ENCODE measurements around the gene POLR1E.
"Not testable (repeated sequence)": the region's sequence is repeated elsewhere in the genome, so short reads cannot be mapped to it uniquely, and the experiment has no call there.

Gene POLR1E

GRCh38 chr9:37511016-37512010 lies 25.6 kb downstream of the POLR1E start:
- Histone ChIP-seq H4K12ac (ENCODE audit: low read depth, low read length) (no peak overlapping the region), H2BK5ac (ENCODE audit: low read depth, low read length, poor library complexity) (no peak overlapping the region), H3K79me1 (ENCODE audit: low read length) (no peaks in the 10 kb centered on the region), H2BK120ac (ENCODE audit: insufficient read depth, low read length, poor library complexity) (no peak overlapping the region), H3K23ac (ENCODE audit: low read length) (no peak overlapping the region), H3K4me2 (ENCODE audit: low read length) (no peak overlapping the region), H3K27me3 (ENCODE audit: insufficient read depth, low read length) (no peaks in the 10 kb centered on the region), H3K9me3 (ENCODE audit: insufficient read depth, low read depth, low read length) (no peaks in the 10 kb centered on the region), H2AFZ (ENCODE audit: insufficient read depth, low read length, poor library complexity) (no peak overlapping the region), H3K79me2 (ENCODE audit: control insufficient read depth, insufficient read depth, low read length, poor library complexity) (no peaks in the 10 kb centered on the region), H4K91ac (ENCODE audit: low read depth, low read length) (no peak overlapping the region), H2AK5ac (ENCODE audit: low read length) (no peak overlapping the region), H3K4me1 (ENCODE audit: control insufficient read depth in 1 of 2, insufficient read depth in 2 of 2, low read length in 2 of 2) (no peaks in the 10 kb centered on the region), H3K9ac (ENCODE audit: low read length) (no peak overlapping the region), H3K14ac (ENCODE audit: low read length) (no peak overlapping the region), H3K18ac (ENCODE audit: low read length) (no peak overlapping the region), H3K27ac (ENCODE audit: low read depth, low read length) (no peak overlapping the region), H3K4me3 (ENCODE audit: low read depth, low read length) (no peak overlapping the region), H2BK12ac (ENCODE audit: low read length) (no peak overlapping the region), H4K8ac (ENCODE audit: low read depth, low read length) (no peak overlapping the region), H3K4ac (ENCODE audit: low read depth, low read length) (no peak overlapping the region), H3K36me3 (ENCODE audit: control insufficient read depth in 1 of 2, insufficient read depth in 2 of 2, low read length in 2 of 2) (peaks cover 29 to 44% of the 10 kb centered on the region in 2 experiments)
- DNase-seq: no peak
- WGBS (ENCODE audit: extremely low coverage, insufficient coverage, insufficient read length): no CpG with 5 or more reads among the region's 15 CpGs

DNA sequence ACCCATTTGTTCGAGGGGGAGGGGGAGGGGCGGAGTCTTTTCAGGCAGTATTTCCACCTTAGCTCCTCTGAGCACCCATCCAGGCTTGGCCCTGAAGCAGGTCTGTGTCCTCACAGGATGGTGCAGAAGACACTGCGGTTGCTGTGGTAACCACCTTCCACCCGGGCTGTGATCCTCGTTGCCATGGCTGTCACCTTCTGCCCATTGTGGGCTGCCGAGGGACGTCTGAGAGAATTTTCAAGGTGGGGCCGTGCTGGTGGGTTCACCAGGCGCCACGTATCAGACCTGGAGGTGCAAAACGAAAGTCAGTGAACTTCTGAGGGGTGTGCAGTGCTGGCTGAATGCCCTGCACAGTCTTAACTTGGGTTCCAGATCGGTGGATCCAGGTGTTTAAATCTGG lies 26.7 kb downstream of the POLR1E start:
- no peak overlapping the region for H3K18ac ChIP-seq (ENCODE audit: low read length)
- H3K4me1 ChIP-seq (ENCODE audit: control insufficient read depth in 1 of 2, insufficient read depth in 2 of 2, low read length in 2 of 2): no peaks in the 10 kb centered on the region
- H4K8ac ChIP-seq (ENCODE audit: low read depth, low read length): no peak overlapping the region
- no peak overlapping the region for H3K9ac ChIP-seq (ENCODE audit: low read length)
- H2AK5ac ChIP-seq (ENCODE audit: low read length): no peak overlapping the region
- H2AFZ ChIP-seq (ENCODE audit: insufficient read depth, low read length, poor library complexity): no peak overlapping the region
- H2BK12ac ChIP-seq (ENCODE audit: low read length): no peak overlapping the region
- no peak overlapping the region for H4K91ac ChIP-seq (ENCODE audit: low read depth, low read length)
- no peaks in the 10 kb centered on the region for H3K79me2 ChIP-seq (ENCODE audit: control insufficient read depth, insufficient read depth, low read length, poor library complexity)
- peaks cover 29 to 43% of the 10 kb centered on the region in 2 experiments for H3K36me3 ChIP-seq (ENCODE audit: control insufficient read depth in 1 of 2, insufficient read depth in 2 of 2, low read length in 2 of 2)
- no peak overlapping the region for H3K14ac ChIP-seq (ENCODE audit: low read length)
- H3K23ac ChIP-seq (ENCODE audit: low read length): no peak overlapping the region
- H4K12ac ChIP-seq (ENCODE audit: low read depth, low read length): no peak overlapping the region
- no peak overlapping the region for H3K4me3 ChIP-seq (ENCODE audit: low read depth, low read length)
- H3K27ac ChIP-seq (ENCODE audit: low read depth, low read length): no peak overlapping the region
- H3K4ac ChIP-seq (ENCODE audit: low read depth, low read length): no peak overlapping the region
- no peaks in the 10 kb centered on the region for H3K27me3 ChIP-seq (ENCODE audit: insufficient read depth, low read length)
- no peak overlapping the region for H2BK5ac ChIP-seq (ENCODE audit: low read depth, low read length, poor library complexity)
- no peak overlapping the region for H3K4me2 ChIP-seq (ENCODE audit: low read length)
- no peak overlapping the region for H2BK120ac ChIP-seq (ENCODE audit: insufficient read depth, low read length, poor library complexity)
- H3K9me3 ChIP-seq (ENCODE audit: insufficient read depth, low read depth, low read length): no peaks in the 10 kb centered on the region
- WGBS (ENCODE audit: extremely low coverage, insufficient coverage, insufficient read length): no CpG with 5 or more reads among the region's 12 CpGs
- no peaks in the 10 kb centered on the region for H3K79me1 ChIP-seq (ENCODE audit: low read length)
- DNase-seq: no peak

GRCh38 chr9:37514415-37514814 lies 28.7 kb downstream of the POLR1E start:
- not testable (repeated sequence) for H4K8ac ChIP-seq (ENCODE audit: low read depth, low read length); H3K27ac ChIP-seq (ENCODE audit: low read depth, low read length); H3K18ac ChIP-seq (ENCODE audit: low read length); H3K14ac ChIP-seq (ENCODE audit: low read length); H3K4ac ChIP-seq (ENCODE audit: low read depth, low read length); H3K23ac ChIP-seq (ENCODE audit: low read length); H2BK5ac ChIP-seq (ENCODE audit: low read depth, low read length, poor library complexity); H2AFZ ChIP-seq (ENCODE audit: insufficient read depth, low read length, poor library complexity); H3K79me1 ChIP-seq (ENCODE audit: low read length); H3K4me1 ChIP-seq (ENCODE audit: control insufficient read depth in 1 of 2, insufficient read depth in 2 of 2, low read length in 2 of 2); H2BK12ac ChIP-seq (ENCODE audit: low read length); DNase-seq; H3K4me3 ChIP-seq (ENCODE audit: low read depth, low read length); H3K9me3 ChIP-seq (ENCODE audit: insufficient read depth, low read depth, low read length); H2AK5ac ChIP-seq (ENCODE audit: low read length); H2BK120ac ChIP-seq (ENCODE audit: insufficient read depth, low read length, poor library complexity); H3K27me3 ChIP-seq (ENCODE audit: insufficient read depth, low read length); H3K9ac ChIP-seq (ENCODE audit: low read length); H4K12ac ChIP-seq (ENCODE audit: low read depth, low read length); H3K4me2 ChIP-seq (ENCODE audit: low read length); H4K91ac ChIP-seq (ENCODE audit: low read depth, low read length); H3K79me2 ChIP-seq (ENCODE audit: control insufficient read depth, insufficient read depth, low read length, poor library complexity)
- no CpG with 5 or more reads among the region's 10 CpGs for WGBS (ENCODE audit: extremely low coverage, insufficient coverage, insufficient read length)
- H3K36me3 ChIP-seq (ENCODE audit: control insufficient read depth in 1 of 2, insufficient read depth in 2 of 2, low read length in 2 of 2): peaks cover 27 to 41% of the 10 kb centered on the region in 2 experiments

GRCh38 chr9:37514999-37515398 lies 29.3 kb downstream of the POLR1E start:
- Histone ChIP-seq H4K91ac (ENCODE audit: low read depth, low read length) (no peak overlapping the region), H3K36me3 (ENCODE audit: control insufficient read depth in 1 of 2, insufficient read depth in 2 of 2, low read length in 2 of 2) (peaks cover 27 to 42% of the 10 kb centered on the region in 2 experiments), H3K79me2 (ENCODE audit: control insufficient read depth, insufficient read depth, low read length, poor library complexity) (no peaks in the 10 kb centered on the region), H3K79me1 (ENCODE audit: low read length) (no peaks in the 10 kb centered on the region), H3K18ac (ENCODE audit: low read length) (no peak overlapping the region), H3K9ac (ENCODE audit: low read length) (no peak overlapping the region), H2AFZ (ENCODE audit: insufficient read depth, low read length, poor library complexity) (no peak overlapping the region), H2BK120ac (ENCODE audit: insufficient read depth, low read length, poor library complexity) (no peak overlapping the region), H3K14ac (ENCODE audit: low read length) (no peak overlapping the region), H3K4ac (ENCODE audit: low read depth, low read length) (no peak overlapping the region), H3K23ac (ENCODE audit: low read length) (no peak overlapping the region), H4K12ac (ENCODE audit: low read depth, low read length) (no peak overlapping the region), H4K8ac (ENCODE audit: low read depth, low read length) (no peak overlapping the region), H3K4me2 (ENCODE audit: low read length) (no peak overlapping the region), H3K9me3 (ENCODE audit: insufficient read depth, low read depth, low read length) (peaks cover 3% of the 10 kb centered on the region), H2AK5ac (ENCODE audit: low read length) (no peak overlapping the region), H2BK5ac (ENCODE audit: low read depth, low read length, poor library complexity) (no peak overlapping the region), H3K27me3 (ENCODE audit: insufficient read depth, low read length) (no peaks in the 10 kb centered on the region), H3K4me1 (ENCODE audit: control insufficient read depth in 1 of 2, insufficient read depth in 2 of 2, low read length in 2 of 2) (no peaks in the 10 kb centered on the region), H3K4me3 (ENCODE audit: low read depth, low read length) (no peak overlapping the region), H2BK12ac (ENCODE audit: low read length) (no peak overlapping the region), H3K27ac (ENCODE audit: low read depth, low read length) (no peak overlapping the region)
- no peak for DNase-seq
- WGBS (ENCODE audit: extremely low coverage, insufficient coverage, insufficient read length): no CpG with 5 or more reads among the region's 7 CpGs
